ENCODE results near the gene PSME2. TPM values are rescaled to one million over a fixed set of nuclear protein-coding genes. Genes with fewer than 3 reads are reported as not detected.

Gene PSME2
- total and polyA plus RNA-seq, 9 of the 15 experiments (the other 6 are each of a cell fraction or from before 2014, with no cell fraction given): 111 to 579 (median 159) TPM

DNA sequence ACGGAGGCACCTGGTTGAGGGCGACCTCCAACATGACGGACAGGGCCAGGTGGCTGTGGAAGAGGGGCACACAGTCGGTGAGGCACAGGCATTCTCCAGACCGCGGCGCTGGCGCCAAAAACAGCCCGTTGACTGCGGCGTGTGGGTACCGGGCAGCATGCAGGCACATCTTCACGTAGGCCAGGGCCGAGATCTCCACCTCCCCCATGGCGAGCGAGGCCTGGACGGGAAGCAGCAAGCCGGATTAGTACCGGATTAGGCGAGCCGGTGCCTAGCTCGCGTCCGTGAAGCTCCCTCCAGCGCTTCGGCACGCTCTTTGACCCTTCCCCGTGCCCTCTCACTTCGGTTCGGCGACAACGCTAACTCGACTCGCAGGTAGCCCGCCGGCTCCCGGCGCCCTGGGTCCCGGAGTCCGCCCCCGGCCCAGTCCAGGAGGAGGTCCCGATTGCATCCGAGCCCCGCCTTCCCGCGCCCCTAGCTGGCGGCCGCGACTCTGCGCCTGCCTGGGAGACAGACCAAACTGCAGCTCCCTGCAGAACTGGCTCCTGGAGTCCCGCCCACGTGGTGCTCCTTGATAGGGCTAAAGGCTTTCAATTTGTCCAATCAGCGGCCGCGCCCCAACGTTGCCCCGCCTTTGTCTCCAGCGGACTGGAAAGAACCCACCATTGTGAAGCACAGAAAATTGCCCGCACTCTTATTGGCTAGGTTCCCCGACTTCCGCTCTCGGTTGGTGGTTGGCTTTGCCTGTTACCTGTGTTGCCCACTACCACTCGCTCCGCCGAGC lies 5.1 kb downstream of the PSME2 start, which contains the start of gene EMC9 (continued):
- TF ChIP-seq EGR1 (conservative IDR thresholded peaks at IDR 0.05): peak; percentile 88
- TF ChIP-seq, protein P1, sequence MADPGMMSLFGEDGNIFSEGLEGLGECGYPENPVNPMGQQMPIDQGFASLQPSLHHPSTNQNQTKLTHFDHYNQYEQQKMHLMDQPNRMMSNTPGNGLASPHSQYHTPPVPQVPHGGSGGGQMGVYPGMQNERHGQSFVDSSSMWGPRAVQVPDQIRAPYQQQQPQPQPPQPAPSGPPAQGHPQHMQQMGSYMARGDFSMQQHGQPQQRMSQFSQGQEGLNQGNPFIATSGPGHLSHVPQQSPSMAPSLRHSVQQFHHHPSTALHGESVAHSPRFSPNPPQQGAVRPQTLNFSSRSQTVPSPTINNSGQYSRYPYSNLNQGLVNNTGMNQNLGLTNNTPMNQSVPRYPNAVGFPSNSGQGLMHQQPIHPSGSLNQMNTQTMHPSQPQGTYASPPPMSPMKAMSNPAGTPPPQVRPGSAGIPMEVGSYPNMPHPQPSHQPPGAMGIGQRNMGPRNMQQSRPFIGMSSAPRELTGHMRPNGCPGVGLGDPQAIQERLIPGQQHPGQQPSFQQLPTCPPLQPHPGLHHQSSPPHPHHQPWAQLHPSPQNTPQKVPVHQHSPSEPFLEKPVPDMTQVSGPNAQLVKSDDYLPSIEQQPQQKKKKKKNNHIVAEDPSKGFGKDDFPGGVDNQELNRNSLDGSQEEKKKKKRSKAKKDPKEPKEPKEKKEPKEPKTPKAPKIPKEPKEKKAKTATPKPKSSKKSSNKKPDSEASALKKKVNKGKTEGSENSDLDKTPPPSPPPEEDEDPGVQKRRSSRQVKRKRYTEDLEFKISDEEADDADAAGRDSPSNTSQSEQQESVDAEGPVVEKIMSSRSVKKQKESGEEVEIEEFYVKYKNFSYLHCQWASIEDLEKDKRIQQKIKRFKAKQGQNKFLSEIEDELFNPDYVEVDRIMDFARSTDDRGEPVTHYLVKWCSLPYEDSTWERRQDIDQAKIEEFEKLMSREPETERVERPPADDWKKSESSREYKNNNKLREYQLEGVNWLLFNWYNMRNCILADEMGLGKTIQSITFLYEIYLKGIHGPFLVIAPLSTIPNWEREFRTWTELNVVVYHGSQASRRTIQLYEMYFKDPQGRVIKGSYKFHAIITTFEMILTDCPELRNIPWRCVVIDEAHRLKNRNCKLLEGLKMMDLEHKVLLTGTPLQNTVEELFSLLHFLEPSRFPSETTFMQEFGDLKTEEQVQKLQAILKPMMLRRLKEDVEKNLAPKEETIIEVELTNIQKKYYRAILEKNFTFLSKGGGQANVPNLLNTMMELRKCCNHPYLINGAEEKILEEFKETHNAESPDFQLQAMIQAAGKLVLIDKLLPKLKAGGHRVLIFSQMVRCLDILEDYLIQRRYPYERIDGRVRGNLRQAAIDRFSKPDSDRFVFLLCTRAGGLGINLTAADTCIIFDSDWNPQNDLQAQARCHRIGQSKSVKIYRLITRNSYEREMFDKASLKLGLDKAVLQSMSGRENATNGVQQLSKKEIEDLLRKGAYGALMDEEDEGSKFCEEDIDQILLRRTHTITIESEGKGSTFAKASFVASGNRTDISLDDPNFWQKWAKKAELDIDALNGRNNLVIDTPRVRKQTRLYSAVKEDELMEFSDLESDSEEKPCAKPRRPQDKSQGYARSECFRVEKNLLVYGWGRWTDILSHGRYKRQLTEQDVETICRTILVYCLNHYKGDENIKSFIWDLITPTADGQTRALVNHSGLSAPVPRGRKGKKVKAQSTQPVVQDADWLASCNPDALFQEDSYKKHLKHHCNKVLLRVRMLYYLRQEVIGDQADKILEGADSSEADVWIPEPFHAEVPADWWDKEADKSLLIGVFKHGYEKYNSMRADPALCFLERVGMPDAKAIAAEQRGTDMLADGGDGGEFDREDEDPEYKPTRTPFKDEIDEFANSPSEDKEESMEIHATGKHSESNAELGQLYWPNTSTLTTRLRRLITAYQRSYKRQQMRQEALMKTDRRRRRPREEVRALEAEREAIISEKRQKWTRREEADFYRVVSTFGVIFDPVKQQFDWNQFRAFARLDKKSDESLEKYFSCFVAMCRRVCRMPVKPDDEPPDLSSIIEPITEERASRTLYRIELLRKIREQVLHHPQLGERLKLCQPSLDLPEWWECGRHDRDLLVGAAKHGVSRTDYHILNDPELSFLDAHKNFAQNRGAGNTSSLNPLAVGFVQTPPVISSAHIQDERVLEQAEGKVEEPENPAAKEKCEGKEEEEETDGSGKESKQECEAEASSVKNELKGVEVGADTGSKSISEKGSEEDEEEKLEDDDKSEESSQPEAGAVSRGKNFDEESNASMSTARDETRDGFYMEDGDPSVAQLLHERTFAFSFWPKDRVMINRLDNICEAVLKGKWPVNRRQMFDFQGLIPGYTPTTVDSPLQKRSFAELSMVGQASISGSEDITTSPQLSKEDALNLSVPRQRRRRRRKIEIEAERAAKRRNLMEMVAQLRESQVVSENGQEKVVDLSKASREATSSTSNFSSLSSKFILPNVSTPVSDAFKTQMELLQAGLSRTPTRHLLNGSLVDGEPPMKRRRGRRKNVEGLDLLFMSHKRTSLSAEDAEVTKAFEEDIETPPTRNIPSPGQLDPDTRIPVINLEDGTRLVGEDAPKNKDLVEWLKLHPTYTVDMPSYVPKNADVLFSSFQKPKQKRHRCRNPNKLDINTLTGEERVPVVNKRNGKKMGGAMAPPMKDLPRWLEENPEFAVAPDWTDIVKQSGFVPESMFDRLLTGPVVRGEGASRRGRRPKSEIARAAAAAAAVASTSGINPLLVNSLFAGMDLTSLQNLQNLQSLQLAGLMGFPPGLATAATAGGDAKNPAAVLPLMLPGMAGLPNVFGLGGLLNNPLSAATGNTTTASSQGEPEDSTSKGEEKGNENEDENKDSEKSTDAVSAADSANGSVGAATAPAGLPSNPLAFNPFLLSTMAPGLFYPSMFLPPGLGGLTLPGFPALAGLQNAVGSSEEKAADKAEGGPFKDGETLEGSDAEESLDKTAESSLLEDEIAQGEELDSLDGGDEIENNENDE (IDR thresholded peaks at IDR 0.05; ENCODE audit: low read depth, low read length): no peak
- peak; percentile 100 for TF ChIP-seq CC2D1A (IDR thresholded peaks at IDR 0.05)
- peak in 1 of 2 experiments; percentile 21; a peak in 1 of 4 replicates for TF ChIP-seq SIN3A (IDR thresholded peaks at IDR 0.05; ENCODE audit: borderline replicate concordance in 2 of 2, control insufficient read depth in 1 of 2, low read depth in 2 of 2, low read length in 2 of 2)
- TF ChIP-seq MBD2 (IDR thresholded peaks at IDR 0.05; ENCODE audit: borderline replicate concordance, low read depth): peak; percentile 81; the same call in 1 of the 2 replicates
- TF ChIP-seq, protein P2, sequence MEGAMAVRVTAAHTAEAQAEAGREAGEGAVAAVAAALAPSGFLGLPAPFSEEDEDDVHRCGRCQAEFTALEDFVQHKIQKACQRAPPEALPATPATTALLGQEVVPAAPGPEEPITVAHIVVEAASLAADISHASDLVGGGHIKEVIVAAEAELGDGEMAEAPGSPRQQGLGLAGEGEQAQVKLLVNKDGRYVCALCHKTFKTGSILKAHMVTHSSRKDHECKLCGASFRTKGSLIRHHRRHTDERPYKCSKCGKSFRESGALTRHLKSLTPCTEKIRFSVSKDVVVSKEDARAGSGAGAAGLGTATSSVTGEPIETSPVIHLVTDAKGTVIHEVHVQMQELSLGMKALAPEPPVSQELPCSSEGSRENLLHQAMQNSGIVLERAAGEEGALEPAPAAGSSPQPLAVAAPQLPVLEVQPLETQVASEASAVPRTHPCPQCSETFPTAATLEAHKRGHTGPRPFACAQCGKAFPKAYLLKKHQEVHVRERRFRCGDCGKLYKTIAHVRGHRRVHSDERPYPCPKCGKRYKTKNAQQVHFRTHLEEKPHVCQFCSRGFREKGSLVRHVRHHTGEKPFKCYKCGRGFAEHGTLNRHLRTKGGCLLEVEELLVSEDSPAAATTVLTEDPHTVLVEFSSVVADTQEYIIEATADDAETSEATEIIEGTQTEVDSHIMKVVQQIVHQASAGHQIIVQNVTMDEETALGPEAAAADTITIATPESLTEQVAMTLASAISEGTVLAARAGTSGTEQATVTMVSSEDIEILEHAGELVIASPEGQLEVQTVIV (CRISPR knock-in tag; IDR thresholded peaks at IDR 0.05; ENCODE audit: borderline replicate concordance): no peak
- TF ChIP-seq PRPF4 (IDR thresholded peaks at IDR 0.05; ENCODE audit: insufficient read depth, low read depth, low read length, poor library complexity, severe bottlenecking): no peak
- TF ChIP-seq NCOA1 (IDR thresholded peaks at IDR 0.05; ENCODE audit: low read depth): no peak
- TF ChIP-seq ZEB2 (IDR thresholded peaks at IDR 0.05): no peak
- no peak for TF ChIP-seq NFXL1 (CRISPR knock-in tag; IDR thresholded peaks at IDR 0.05)
- TF ChIP-seq, protein P3, sequence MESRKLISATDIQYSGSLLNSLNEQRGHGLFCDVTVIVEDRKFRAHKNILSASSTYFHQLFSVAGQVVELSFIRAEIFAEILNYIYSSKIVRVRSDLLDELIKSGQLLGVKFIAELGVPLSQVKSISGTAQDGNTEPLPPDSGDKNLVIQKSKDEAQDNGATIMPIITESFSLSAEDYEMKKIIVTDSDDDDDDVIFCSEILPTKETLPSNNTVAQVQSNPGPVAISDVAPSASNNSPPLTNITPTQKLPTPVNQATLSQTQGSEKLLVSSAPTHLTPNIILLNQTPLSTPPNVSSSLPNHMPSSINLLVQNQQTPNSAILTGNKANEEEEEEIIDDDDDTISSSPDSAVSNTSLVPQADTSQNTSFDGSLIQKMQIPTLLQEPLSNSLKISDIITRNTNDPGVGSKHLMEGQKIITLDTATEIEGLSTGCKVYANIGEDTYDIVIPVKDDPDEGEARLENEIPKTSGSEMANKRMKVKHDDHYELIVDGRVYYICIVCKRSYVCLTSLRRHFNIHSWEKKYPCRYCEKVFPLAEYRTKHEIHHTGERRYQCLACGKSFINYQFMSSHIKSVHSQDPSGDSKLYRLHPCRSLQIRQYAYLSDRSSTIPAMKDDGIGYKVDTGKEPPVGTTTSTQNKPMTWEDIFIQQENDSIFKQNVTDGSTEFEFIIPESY (CRISPR knock-in tag; IDR thresholded peaks at IDR 0.05): no peak

Measured in K562 (cell line).